ENCODE data around the gene ZBTB20. TPM values are rescaled to one million over a fixed set of nuclear protein-coding genes. Genes with fewer than 3 reads are reported as not detected.

The ZBTB20 gene
- total and polyA plus RNA-seq, 10 of the 15 experiments (the other 5 are each of a cell fraction or from before 2014, with no cell fraction given): 0.20 to 5.5 (median 2.2) TPM

DNA sequence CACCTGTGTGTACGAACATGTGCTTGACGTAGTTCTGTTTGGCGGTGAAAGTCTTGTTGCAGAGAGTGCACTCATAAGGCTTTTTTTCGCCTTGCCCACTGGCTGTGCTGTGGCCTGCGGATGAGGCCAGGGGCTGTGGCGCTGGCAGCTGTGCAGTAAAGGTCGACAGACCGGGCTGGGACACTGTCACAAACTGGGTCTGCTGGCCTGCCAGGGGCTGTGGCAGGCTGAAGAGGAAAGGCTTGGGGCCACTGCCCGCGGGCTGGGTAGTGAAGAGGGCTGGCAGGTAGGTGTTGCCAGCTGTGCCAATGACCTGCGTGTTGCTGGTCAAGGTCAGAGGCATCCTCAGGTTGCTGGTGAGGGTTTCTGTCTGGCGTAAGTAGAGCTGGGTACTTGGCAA, 796.8 kb downstream of the ZBTB20 start:
- Histone ChIP-seq H3K27ac (ENCODE audit: control insufficient read depth, insufficient read depth) (no peak overlapping the region), H3K36me3 (ENCODE audit: control insufficient read depth in 2 of 2, insufficient read depth in 2 of 2, low read length in 1 of 2) (peaks cover 0 to 5% of the 10 kb centered on the region in 2 experiments; a peak in 3 of 4 replicates), H3K4me3 (no peak overlapping the region), H3K79me2 (ENCODE audit: control insufficient read depth, insufficient read depth, low read length) (no peaks in the 10 kb centered on the region), H3K9me3 (replicated peaks; ENCODE audit: control insufficient read depth, insufficient read depth, low read length) (no peaks in the 10 kb centered on the region), H3K9ac (ENCODE audit: control insufficient read depth, insufficient read depth, low read length) (no peak overlapping the region), H3K4me1 (ENCODE audit: control insufficient read depth, insufficient read depth, low read length) (no peaks in the 10 kb centered on the region), H3K4me2 (ENCODE audit: control insufficient read depth, insufficient read depth) (no peak overlapping the region), H2AFZ (ENCODE audit: control insufficient read depth, low read depth, low read length) (no peak overlapping the region), H4K20me1 (ENCODE audit: control insufficient read depth, insufficient read depth) (no peaks in the 10 kb centered on the region), H3K27me3 (replicated peaks in 1 of 2; ENCODE audit: control insufficient read depth in 2 of 2, insufficient read depth in 2 of 2, low read length in 1 of 2) (no peaks in the 10 kb centered on the region)
- FAIRE-seq: no peak
- ChIA-PET CTCF (interaction anchor here (1.8 kb wide), 1 partner anchor 12 kb away, joined by 4 read pairs; no protein-coding TSS in a partner anchor), POLR2A (no interaction called here), RAD21 (ENCODE audit: unreplicated experiment) (no interaction called here), SMC1A (ENCODE audit: uncharacterized antibody, unreplicated experiment) (interaction anchor here (1.5 kb wide), 1 partner anchor 54 kb away, joined by 3 read pairs; no protein-coding TSS in a partner anchor)
- BruUV-seq (replicated peaks): no TSS peak
- intact Hi-C loops (cut with micrococcal nuclease; ENCODE audit: unreplicated experiment) (no loop called here), in situ Hi-C loops (cut with MboI) (no loop called here)
- 96% methylated on average over 12 of the region's 12 CpGs for WGBS (ENCODE audit: insufficient coverage, insufficient replicate concordance, low lambda C conversion rate, missing lambda C conversion rate)
- ATAC-seq: no peak
- DNase-seq (ENCODE audit: low read depth, low spot score): no peak
- TF ChIP-seq BACH1 (IDR thresholded peaks at IDR 0.05; ENCODE audit: borderline replicate concordance) (no peak), DPF2 (IDR thresholded peaks at IDR 0.05) (no peak), NRF1 (conservative IDR thresholded peaks at IDR 0.05; ENCODE audit: low read depth, low read length) (no peak), CBX3 (IDR thresholded peaks at IDR 0.05; ENCODE audit: borderline replicate concordance, low read depth) (no peak), POU2F2 (IDR thresholded peaks at IDR 0.05; ENCODE audit: borderline replicate concordance, low read depth, low read length) (no peak), ZNF24 (IDR thresholded peaks at IDR 0.05) (no peak), ZNF217 (IDR thresholded peaks at IDR 0.05) (no peak), NR2C2 (IDR thresholded peaks at IDR 0.05; ENCODE audit: borderline replicate concordance, control insufficient read depth, insufficient read length, low read depth) (no peak), HDAC2 (IDR thresholded peaks at IDR 0.05) (no peak), BHLHE40 (IDR thresholded peaks at IDR 0.05; ENCODE audit: borderline replicate concordance in 1 of 2, low read depth in 2 of 2, low read length in 1 of 2) (no peak), RFX5 (IDR thresholded peaks at IDR 0.05; ENCODE audit: low read depth, low read length) (no peak), CHD1 (IDR thresholded peaks at IDR 0.05; ENCODE audit: low read depth, low read length) (no peak), SP1 (IDR thresholded peaks at IDR 0.05; ENCODE audit: low read depth, low read length) (no peak)
- TF ChIP-seq, protein P1, sequence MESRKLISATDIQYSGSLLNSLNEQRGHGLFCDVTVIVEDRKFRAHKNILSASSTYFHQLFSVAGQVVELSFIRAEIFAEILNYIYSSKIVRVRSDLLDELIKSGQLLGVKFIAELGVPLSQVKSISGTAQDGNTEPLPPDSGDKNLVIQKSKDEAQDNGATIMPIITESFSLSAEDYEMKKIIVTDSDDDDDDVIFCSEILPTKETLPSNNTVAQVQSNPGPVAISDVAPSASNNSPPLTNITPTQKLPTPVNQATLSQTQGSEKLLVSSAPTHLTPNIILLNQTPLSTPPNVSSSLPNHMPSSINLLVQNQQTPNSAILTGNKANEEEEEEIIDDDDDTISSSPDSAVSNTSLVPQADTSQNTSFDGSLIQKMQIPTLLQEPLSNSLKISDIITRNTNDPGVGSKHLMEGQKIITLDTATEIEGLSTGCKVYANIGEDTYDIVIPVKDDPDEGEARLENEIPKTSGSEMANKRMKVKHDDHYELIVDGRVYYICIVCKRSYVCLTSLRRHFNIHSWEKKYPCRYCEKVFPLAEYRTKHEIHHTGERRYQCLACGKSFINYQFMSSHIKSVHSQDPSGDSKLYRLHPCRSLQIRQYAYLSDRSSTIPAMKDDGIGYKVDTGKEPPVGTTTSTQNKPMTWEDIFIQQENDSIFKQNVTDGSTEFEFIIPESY (IDR thresholded peaks at IDR 0.05): no peak
- TF ChIP-seq, protein P2, sequence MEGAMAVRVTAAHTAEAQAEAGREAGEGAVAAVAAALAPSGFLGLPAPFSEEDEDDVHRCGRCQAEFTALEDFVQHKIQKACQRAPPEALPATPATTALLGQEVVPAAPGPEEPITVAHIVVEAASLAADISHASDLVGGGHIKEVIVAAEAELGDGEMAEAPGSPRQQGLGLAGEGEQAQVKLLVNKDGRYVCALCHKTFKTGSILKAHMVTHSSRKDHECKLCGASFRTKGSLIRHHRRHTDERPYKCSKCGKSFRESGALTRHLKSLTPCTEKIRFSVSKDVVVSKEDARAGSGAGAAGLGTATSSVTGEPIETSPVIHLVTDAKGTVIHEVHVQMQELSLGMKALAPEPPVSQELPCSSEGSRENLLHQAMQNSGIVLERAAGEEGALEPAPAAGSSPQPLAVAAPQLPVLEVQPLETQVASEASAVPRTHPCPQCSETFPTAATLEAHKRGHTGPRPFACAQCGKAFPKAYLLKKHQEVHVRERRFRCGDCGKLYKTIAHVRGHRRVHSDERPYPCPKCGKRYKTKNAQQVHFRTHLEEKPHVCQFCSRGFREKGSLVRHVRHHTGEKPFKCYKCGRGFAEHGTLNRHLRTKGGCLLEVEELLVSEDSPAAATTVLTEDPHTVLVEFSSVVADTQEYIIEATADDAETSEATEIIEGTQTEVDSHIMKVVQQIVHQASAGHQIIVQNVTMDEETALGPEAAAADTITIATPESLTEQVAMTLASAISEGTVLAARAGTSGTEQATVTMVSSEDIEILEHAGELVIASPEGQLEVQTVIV (IDR thresholded peaks at IDR 0.05; ENCODE audit: borderline replicate concordance, partially characterized antibody): no peak
